ENCODE measurements around the gene PDZD8. TPM values are rescaled to one million over a fixed set of nuclear protein-coding genes. Genes with fewer than 3 reads are reported as not detected.

PDZD8 gene
- total RNA-seq (ENCODE audit: low replicate concordance): 31.7 and 32.1 TPM in 2 replicates
- long read RNA-seq, full-length matches to known transcripts: 1 of 8 reads
- long read RNA-seq, partial matches to known transcripts: 1 of 8 reads
- long read RNA-seq, other reads (novel, unspliced or antisense): 6 of 8 reads

GRCh38 chr10:117375360-117376178, at the start of gene PDZD8:
Gene PDZD8 (minus strand): TSS chr10:117375440. CDS start chr10:117375227, 213 bp downstream.
- Mint-ChIP-seq H3K4me1 (ENCODE audit: unreplicated experiment) (peaks cover 19% of the 10 kb centered on the region), H3K27ac (peak within 1 kb of the TSS; percentile 95), H3K9me3 (no peaks in the 10 kb centered on the region), H3K27me3 (peaks cover 31% of the 10 kb centered on the region), H3K4me3 (peak within 1 kb of the TSS; percentile 94), H3K36me3 (peaks cover 3% of the 10 kb centered on the region)
- peak; percentile 96 for DNase-seq (ENCODE audit: extremely low spot score, unreplicated experiment)
- no peak for TF ChIP-seq CTCF (conservative IDR thresholded peaks at IDR 0.05)

- DNase-seq (ENCODE audit: extremely low spot score, unreplicated experiment): no peak
- Mint-ChIP-seq H3K4me3 (no peak overlapping the region), H3K27me3 (peaks cover 2% of the 10 kb centered on the region), H3K36me3 (no peaks in the 10 kb centered on the region), H3K9me3 (peaks cover 5% of the 10 kb centered on the region), H3K4me1 (ENCODE audit: unreplicated experiment) (peaks cover 13% of the 10 kb centered on the region), H3K27ac (no peak overlapping the region)
- no peak for TF ChIP-seq CTCF (conservative IDR thresholded peaks at IDR 0.05)
Measured at GRCh38 chr10:117424171-117424570, 48.9 kb upstream of the PDZD8 start.

GRCh38 chr10:117421985-117422384, 46.7 kb upstream of the PDZD8 start:
- H3K27ac Mint-ChIP-seq: no peak overlapping the region
- TF ChIP-seq CTCF (conservative IDR thresholded peaks at IDR 0.05): no peak
- no peak for DNase-seq (ENCODE audit: extremely low spot score, unreplicated experiment)
- H3K27me3 Mint-ChIP-seq: no peaks in the 10 kb centered on the region
- H3K4me1 Mint-ChIP-seq (ENCODE audit: unreplicated experiment): peaks cover 7% of the 10 kb centered on the region
- H3K4me3 Mint-ChIP-seq: no peak overlapping the region
- H3K36me3 Mint-ChIP-seq: no peaks in the 10 kb centered on the region
- H3K9me3 Mint-ChIP-seq: peaks cover 5% of the 10 kb centered on the region

- H3K4me3 Mint-ChIP-seq: no peak overlapping the region
- DNase-seq (ENCODE audit: extremely low spot score, unreplicated experiment): no peak
- H3K27me3 Mint-ChIP-seq: no peaks in the 10 kb centered on the region
- no peak overlapping the region for H3K27ac Mint-ChIP-seq
- H3K4me1 Mint-ChIP-seq (ENCODE audit: unreplicated experiment): no peaks in the 10 kb centered on the region
- TF ChIP-seq CTCF (conservative IDR thresholded peaks at IDR 0.05): no peak
- no peaks in the 10 kb centered on the region for H3K36me3 Mint-ChIP-seq
- peaks cover 5% of the 10 kb centered on the region for H3K9me3 Mint-ChIP-seq
Measured at GRCh38 chr10:117420768-117421167, 45.5 kb upstream of the PDZD8 start.

- Mint-ChIP-seq H3K27ac (no peak overlapping the region), H3K36me3 (no peaks in the 10 kb centered on the region), H3K27me3 (no peaks in the 10 kb centered on the region), H3K4me3 (no peak overlapping the region), H3K4me1 (ENCODE audit: unreplicated experiment) (no peaks in the 10 kb centered on the region), H3K9me3 (peaks cover 3% of the 10 kb centered on the region)
- TF ChIP-seq CTCF (conservative IDR thresholded peaks at IDR 0.05): no peak
- no peak for DNase-seq (ENCODE audit: extremely low spot score, unreplicated experiment)
Measured at GRCh38 chr10:117419921-117420320, 44.7 kb upstream of the PDZD8 start.
